Measurements from ENCODE around the gene PLCL1. TPM values are rescaled to one million over a fixed set of nuclear protein-coding genes. Genes with fewer than 3 reads are reported as not detected.

The PLCL1 gene
- total and polyA plus RNA-seq, 2 experiments from 2014 or later, result 0.80 to 2.3 TPM

- no peaks in the 10 kb centered on the region for H3K79me2 ChIP-seq (ENCODE audit: insufficient read depth)
- TF ChIP-seq EZH2phosphoT487 (IDR thresholded peaks at IDR 0.05; ENCODE audit: insufficient read depth, low read depth), result no peak
- DNase-seq, result no peak
- H3K9me3 ChIP-seq (ENCODE audit: low read depth), result no peaks in the 10 kb centered on the region
- H3K9me2 ChIP-seq (ENCODE audit: insufficient read depth), result no peaks in the 10 kb centered on the region
- WGBS, 2 experiments (ENCODE audit: low coverage in 1 of 2, low lambda C conversion rate in 2 of 2, missing lambda C conversion rate in 2 of 2), result 90 to 93% methylated on average over 3 of the region's 3 CpGs
- H3K36me3 ChIP-seq (ENCODE audit: low read depth), result no peaks in the 10 kb centered on the region
- H3F3A ChIP-seq (ENCODE audit: insufficient read depth), result 0 out of 2 replicates have a peak, but pooled peaks cover 7% of the 10 kb centered on the region
- H3K9ac ChIP-seq, result no peak overlapping the region
- peaks cover 10% of the 10 kb centered on the region for H3K4me1 ChIP-seq (ENCODE audit: insufficient read depth)
- no peak overlapping the region for H3K27ac ChIP-seq
- H3K4me3 ChIP-seq, result no peak overlapping the region
- no peaks in the 10 kb centered on the region for H4K20me1 ChIP-seq (ENCODE audit: insufficient read depth)
- in situ Hi-C loops (cut with MboI), result no loop called here
- no peak overlapping the region for H2AFZ ChIP-seq
- no peaks in the 10 kb centered on the region for H3K27me3 ChIP-seq (replicated peaks; ENCODE audit: insufficient read depth)
- H3K4me2 ChIP-seq (ENCODE audit: unreplicated experiment), result no peak overlapping the region
Measured at GRCh38 chr2:197998702-197999101, 194.3 kb downstream of the PLCL1 start.

- Histone ChIP-seq H3F3A (ENCODE audit: insufficient read depth) (no peaks in the 10 kb centered on the region), H2AFZ (no peak overlapping the region), H4K20me1 (ENCODE audit: insufficient read depth) (no peaks in the 10 kb centered on the region), H3K27ac (no peak overlapping the region), H3K4me3 (no peak overlapping the region), H3K9ac (no peak overlapping the region), H3K27me3 (replicated peaks; ENCODE audit: insufficient read depth) (no peaks in the 10 kb centered on the region), H3K4me1 (ENCODE audit: insufficient read depth) (peaks cover 10% of the 10 kb centered on the region; the same call in 1 of the 2 replicates), H3K9me2 (ENCODE audit: insufficient read depth) (no peaks in the 10 kb centered on the region), H3K79me2 (ENCODE audit: insufficient read depth) (no peaks in the 10 kb centered on the region), H3K9me3 (ENCODE audit: low read depth) (no peaks in the 10 kb centered on the region), H3K4me2 (ENCODE audit: unreplicated experiment) (no peak overlapping the region), H3K36me3 (ENCODE audit: low read depth) (no peaks in the 10 kb centered on the region)
- in situ Hi-C loops (cut with MboI), result no loop called here
- 98 to 100% methylated on average over 1 of the region's 1 CpG for WGBS, 2 experiments (ENCODE audit: low coverage in 1 of 2, low lambda C conversion rate in 2 of 2, missing lambda C conversion rate in 2 of 2)
- DNase-seq, result no peak
- no peak for TF ChIP-seq EZH2 (IDR thresholded peaks at IDR 0.05; ENCODE audit: insufficient read depth, poor library complexity, severe bottlenecking)
- no peak for TF ChIP-seq EZH2phosphoT487 (IDR thresholded peaks at IDR 0.05; ENCODE audit: insufficient read depth, low read depth)
Measured at GRCh38 chr2:198000417-198000816, 196.0 kb downstream of the PLCL1 start.

GRCh38 chr2:198004173-198004572 is 199.8 kb downstream of the PLCL1 start:
- Histone ChIP-seq H3K27me3 (replicated peaks; ENCODE audit: insufficient read depth) (no peaks in the 10 kb centered on the region), H2AFZ (no peak overlapping the region), H3K4me3 (no peak overlapping the region), H3K9me2 (ENCODE audit: insufficient read depth) (0 out of 2 replicates have a peak, but pooled peaks cover 2% of the 10 kb centered on the region), H3K36me3 (ENCODE audit: low read depth) (no peaks in the 10 kb centered on the region), H3K27ac (no peak overlapping the region), H3K79me2 (ENCODE audit: insufficient read depth) (no peaks in the 10 kb centered on the region), H3K4me1 (ENCODE audit: insufficient read depth) (peaks cover 10% of the 10 kb centered on the region; the same call in 1 of the 2 replicates), H3F3A (ENCODE audit: insufficient read depth) (no peaks in the 10 kb centered on the region), H3K4me2 (ENCODE audit: unreplicated experiment) (no peak overlapping the region), H4K20me1 (ENCODE audit: insufficient read depth) (no peaks in the 10 kb centered on the region), H3K9ac (no peak overlapping the region), H3K9me3 (ENCODE audit: low read depth) (no peaks in the 10 kb centered on the region)
- 93 to 95% methylated on average over 1 of the region's 1 CpG for WGBS, 2 experiments (ENCODE audit: low coverage in 1 of 2, low lambda C conversion rate in 2 of 2, missing lambda C conversion rate in 2 of 2)
- TF ChIP-seq EZH2 (IDR thresholded peaks at IDR 0.05; ENCODE audit: insufficient read depth, poor library complexity, severe bottlenecking) (no peak), EZH2phosphoT487 (IDR thresholded peaks at IDR 0.05; ENCODE audit: insufficient read depth, low read depth) (no peak)
- peak; percentile 42 for DNase-seq
- in situ Hi-C loops (cut with MboI), result no loop called here

- Histone ChIP-seq H3K4me3 (no peak overlapping the region), H3K9me2 (ENCODE audit: insufficient read depth) (0 out of 2 replicates have a peak, but pooled peaks cover 2% of the 10 kb centered on the region), H3K4me1 (ENCODE audit: insufficient read depth) (peaks cover 10% of the 10 kb centered on the region; the same call in 1 of the 2 replicates), H4K20me1 (ENCODE audit: insufficient read depth) (no peaks in the 10 kb centered on the region), H3K27ac (no peak overlapping the region), H3K9me3 (ENCODE audit: low read depth) (no peaks in the 10 kb centered on the region), H2AFZ (no peak overlapping the region), H3K36me3 (ENCODE audit: low read depth) (no peaks in the 10 kb centered on the region), H3K9ac (no peak overlapping the region), H3F3A (ENCODE audit: insufficient read depth) (no peaks in the 10 kb centered on the region), H3K79me2 (ENCODE audit: insufficient read depth) (no peaks in the 10 kb centered on the region), H3K27me3 (replicated peaks; ENCODE audit: insufficient read depth) (no peaks in the 10 kb centered on the region), H3K4me2 (ENCODE audit: unreplicated experiment) (no peak overlapping the region)
- 84 to 90% methylated on average over 12 of the region's 12 CpGs for WGBS, 2 experiments (ENCODE audit: low coverage in 1 of 2, low lambda C conversion rate in 2 of 2, missing lambda C conversion rate in 2 of 2)
- in situ Hi-C loops (cut with MboI), result no loop called here
- no peak for DNase-seq
- no peak for TF ChIP-seq EZH2phosphoT487 (IDR thresholded peaks at IDR 0.05; ENCODE audit: insufficient read depth, low read depth)
- TF ChIP-seq EZH2 (IDR thresholded peaks at IDR 0.05; ENCODE audit: insufficient read depth, poor library complexity, severe bottlenecking), result no peak
Measured at GRCh38 chr2:198004921-198005829, 200.8 kb downstream of the PLCL1 start.

Data from GM23248 (cell line).